Endothelial cell of umbilical vein (primary cell): ENCODE data around the gene BAG5. TPM values are rescaled to one million over a fixed set of nuclear protein-coding genes. Genes with fewer than 3 reads are reported as not detected.

Experiments used
- BruUV-seq: library from RNA; stranded (reverse); fragments of 400-500 nt; replicated peaks from 2 replicates; lab custom pipeline; 2021; lab: Mats Ljungman, UMichigan
- CTCF ChIA-PET: fragments of 300-600, 350-600 bp; sonication (Branson Sonifier 250); formaldehyde crosslinking; loops from one replicate; lab custom pipeline; 2021; ENCODE audit warnings: antibody characterized with exemption, inconsistent platforms; lab: Charles Lee
- POLR2A ChIA-PET: fragments of 300-600, 350-600 bp; sonication (Branson Sonifier 250); formaldehyde crosslinking; loops from one replicate; lab custom pipeline; 2021; ENCODE audit warnings: antibody characterized with exemption, inconsistent platforms; lab: Charles Lee
- DNase-seq: peaks from one replicate; pipeline ENCODE4 v3.0.0-alpha.2; 2011; ENCODE audit warnings: low read depth, low spot score
- FAIRE-seq: peaks from 2 replicates; lab custom pipeline; 2011; peaks lifted over from hg19 to GRCh38; lab: Jason Lieb, UNC
- H2AFZ ChIP-seq: 2 replicates; pipeline ENCODE4 v1.6.0; 2012; ENCODE audit warnings: low read depth, low read length, control low read depth, inconsistent platforms
- H3K27ac ChIP-seq: 2 replicates; pipeline ENCODE4 v1.5.1; 2011; ENCODE audit warnings: low read depth, mild to moderate bottlenecking, control low read depth, low read length, moderate library complexity; ENCODE audit not compliant: insufficient read depth
- H3K27me3 ChIP-seq, 2 experiments: 2 replicates each; pipeline versions ENCODE4 v1.6.0 to v1.6.1; 2011; ENCODE audit warnings: low read length in 2 of 2, mixed read lengths in 1 of 2; ENCODE audit not compliant: control insufficient read depth in 2 of 2, insufficient read depth in 2 of 2
- H3K36me3 ChIP-seq, 2 experiments: 2 replicates in 1 of 2; 3 replicates in 1 of 2; pipeline ENCODE4 v1.5.1; 2011; ENCODE audit warnings: low read length in 2 of 2, mild to moderate bottlenecking in 1 of 2, moderate library complexity in 1 of 2; ENCODE audit not compliant: control insufficient read depth in 2 of 2, insufficient read depth in 2 of 2; ENCODE audit errors: extremely low read depth in 1 of 2
- H3K4me1 ChIP-seq: 3 replicates; pipeline ENCODE4 v1.5.1; 2011; ENCODE audit warnings: mild to moderate bottlenecking, low read length; ENCODE audit not compliant: control insufficient read depth, insufficient read depth; ENCODE audit errors: extremely low read depth
- H3K4me2 ChIP-seq: 2 replicates; pipeline ENCODE4 v1.6.1; 2011; ENCODE audit warnings: low read length, control low read depth, mixed read lengths; ENCODE audit not compliant: insufficient read depth
- H3K4me3 ChIP-seq, 3 experiments: fragments of 200-600 bp in 1 of 3; sonication (generic), shearing (Covaris generic) in 1 of 3; replicated peaks in 1 of 3; 2 replicates each; pipeline ENCODE4 v1.5.1; 2011 to 2016; ENCODE audit warnings: control low read depth in 3 of 3, low read length in 3 of 3, mild to moderate bottlenecking in 2 of 3, inconsistent platforms in 1 of 3, low read depth in 1 of 3, moderate library complexity in 1 of 3; ENCODE audit not compliant: insufficient read depth in 1 of 3
- H3K79me2 ChIP-seq: 2 replicates; pipeline ENCODE4 v1.6.0; 2012; ENCODE audit warnings: low read length, inconsistent platforms; ENCODE audit not compliant: control insufficient read depth, insufficient read depth
- H3K9ac ChIP-seq: replicated peaks from 2 replicates; pipeline ENCODE3; 2011; ENCODE audit warnings: low read length, control low read depth; ENCODE audit not compliant: insufficient read depth; ENCODE audit errors: extremely low read depth
- H3K9me1 ChIP-seq: replicated peaks from 3 replicates; pipeline ENCODE4 v1.6.0; 2011; ENCODE audit warnings: mild to moderate bottlenecking, low read length; ENCODE audit not compliant: control insufficient read depth, insufficient read depth; ENCODE audit errors: extremely low read depth
- H3K9me3 ChIP-seq: replicated peaks from 2 replicates; pipeline ENCODE4 v1.5.1; 2012; ENCODE audit warnings: low read length, inconsistent platforms; ENCODE audit not compliant: control insufficient read depth, insufficient read depth
- H4K20me1 ChIP-seq: replicated peaks from 2 replicates; pipeline ENCODE3; 2011; ENCODE audit warnings: mild to moderate bottlenecking, low read length; ENCODE audit not compliant: control insufficient read depth, insufficient read depth; ENCODE audit errors: extremely low read depth
- CTCF ChIP-seq, 2 donors: IDR thresholded peaks; 1 replicate in 1 of 2; 2 replicates in 1 of 2; pipeline ENCODE4 v1.5.1; 2011; ENCODE audit warnings: low read length in 2 of 2, mild to moderate bottlenecking in 2 of 2, moderate library complexity in 2 of 2, control low read depth in 1 of 2, inconsistent platforms in 1 of 2, low read depth in 1 of 2; ENCODE audit not compliant: insufficient read depth in 1 of 2; ENCODE audit errors: extremely low read depth in 1 of 2
- EZH2 ChIP-seq: IDR thresholded peaks from 2 replicates; pipeline ENCODE4 v1.6.1; 2012; ENCODE audit warnings: borderline replicate concordance, low read depth, mild to moderate bottlenecking, moderate library complexity, low read length, inconsistent platforms; ENCODE audit not compliant: severe bottlenecking
- FOS ChIP-seq: IDR thresholded peaks from 2 replicates; pipeline ENCODE4 v1.6.1; 2011; ENCODE audit warnings: mild to moderate bottlenecking, low read length, moderate library complexity, borderline replicate concordance; ENCODE audit not compliant: insufficient read depth
- GATA2 ChIP-seq: IDR thresholded peaks from 2 replicates; pipeline ENCODE4 v1.7.0; 2011; ENCODE audit warnings: low read depth, mild to moderate bottlenecking, moderate library complexity, mixed read lengths, low read length; ENCODE audit not compliant: insufficient read length, insufficient read depth
- JUN ChIP-seq: IDR thresholded peaks from 2 replicates; pipeline ENCODE4 v1.6.1; 2011; ENCODE audit warnings: borderline replicate concordance, low read depth; ENCODE audit not compliant: insufficient read length, insufficient read depth
- MAX ChIP-seq: IDR thresholded peaks from 2 replicates; pipeline ENCODE4 v1.6.1; 2011; ENCODE audit not compliant: insufficient read depth, insufficient read length
- MYC ChIP-seq: IDR thresholded peaks from one replicate; pipeline ENCODE4 v1.6.1; 2011; ENCODE audit warnings: mild to moderate bottlenecking, low read depth, low read length
- POLR2A ChIP-seq: IDR thresholded peaks from 2 replicates; pipeline ENCODE4 v1.6.1; 2012; ENCODE audit warnings: low read depth, mild to moderate bottlenecking, control low read depth, low read length
- POLR2AphosphoS5 ChIP-seq: IDR thresholded peaks from 2 replicates; pipeline ENCODE4 v1.6.1; 2012; ENCODE audit warnings: low read depth, mild to moderate bottlenecking, control low read depth, low read length, moderate library complexity; ENCODE audit not compliant: insufficient read depth
- dilution Hi-C: fragments of 300-500 bp; cut with MboI; formaldehyde crosslinking; loops from one replicate; pipeline ENCODE4 v1.15.0; 2019; ENCODE audit warnings: low sequenced_read_pairs; ENCODE audit not compliant: extremely low pct_ligation_motif_present
- intact Hi-C: fragments of 100-400 bp; cut with micrococcal nuclease; formaldehyde crosslinking; loops from one replicate; pipeline ENCODE4 v1.10.0; 2022
- polyA plus RNA-seq, 4 experiments: library from polyadenylated mRNA; depleted of rRNA in 3 of 4; stranded (reverse) in 3 of 4; unstranded in 1 of 4; fragments of >200 nt; gene quantifications; 2 replicates each; pipeline versions ENCODE4 v1.2.1 to v1.2.3, GENCODE V29; 2011 to 2012; ENCODE audit warnings: missing spikeins in 1 of 4
- total RNA-seq: library from RNA; stranded (reverse); gene quantifications from 2 replicates; pipeline ENCODE4 v1.2.3, GENCODE V29; 2021

The BAG5 gene
- total and polyA plus RNA-seq, 2 donors (not counting 3 experiments of a cell fraction or from before 2014, with no cell fraction given): 6.3 to 32.5 TPM

- no peaks in the 10 kb centered on the region for H3K27me3 ChIP-seq
- no peak for TF ChIP-seq MYC
- no peak for TF ChIP-seq JUN
- TF ChIP-seq CTCF (IDR thresholded peaks at IDR 0.05; ENCODE audit: extremely low read depth in 1 of 2, insufficient read depth in 1 of 2, low read depth in 1 of 2, low read length in 2 of 2): no peak
- no peak for TF ChIP-seq FOS
- no peak for TF ChIP-seq GATA2
- no peak for TF ChIP-seq EZH2
- no peak for TF ChIP-seq POLR2AphosphoS5
- TF ChIP-seq POLR2A: no peak
- TF ChIP-seq MAX: no peak
- dilution Hi-C loops (no loop called here), intact Hi-C loops (no loop called here)
- POLR2A ChIA-PET: no interaction called here
- H3K79me2 ChIP-seq: peaks cover 30% of the 10 kb centered on the region
- H2AFZ ChIP-seq: no peak overlapping the region
- H3K36me3 ChIP-seq: peaks cover 14% of the 10 kb centered on the region in 2 experiments
- no peak overlapping the region for H3K27ac ChIP-seq
- H3K4me1 ChIP-seq: peaks cover 21% of the 10 kb centered on the region
- FAIRE-seq (no peak), DNase-seq (no peak)
- H3K9ac ChIP-seq: no peak overlapping the region
- H3K9me1 ChIP-seq: no peaks in the 10 kb centered on the region
- H4K20me1 ChIP-seq: peaks cover 3% of the 10 kb centered on the region
- no TSS peak for BruUV-seq
- CTCF ChIA-PET: interaction anchor here (0.6 to 1.0 kb wide), 2 partner anchors 106 to 336 kb away, joined by 4 read pairs; no protein-coding TSS in a partner anchor
- H3K4me2 ChIP-seq: no peak overlapping the region
- no peak overlapping the region for H3K4me3 ChIP-seq
- no peaks in the 10 kb centered on the region for H3K9me3 ChIP-seq
These were observed 11.6 kb upstream of the BAG5 start for GRCh38 chr14:103574104-103574503.
